CD14-positive monocyte (primary cell): ENCODE measurements around the gene LCNL1. TPM values are rescaled to one million over a fixed set of nuclear protein-coding genes. Genes with fewer than 3 reads are reported as not detected.

Experiments
- DNase-seq, 3 donors: peaks; one replicate each; pipeline ENCODE4 v3.0.0-alpha.2; 2011 to 2022
- H2AFZ ChIP-seq: 2 replicates; pipeline ENCODE4 v1.6.0; 2012; ENCODE audit warnings: mild to moderate bottlenecking, low read depth, low read length, inconsistent platforms; ENCODE audit not compliant: insufficient read depth, poor library complexity, severe bottlenecking
- H3K27ac ChIP-seq, 2 donors: 1 replicate in 1 of 2; 2 replicates in 1 of 2; pipeline ENCODE4 v1.5.1; 2012 to 2013; ENCODE audit warnings: low read length in 2 of 2, control low read depth in 1 of 2, inconsistent platforms in 1 of 2, low read depth in 1 of 2, mild to moderate bottlenecking in 1 of 2
- H3K27me3 ChIP-seq, 2 donors: one replicate each; pipeline versions ENCODE4 v1.6.0 to v1.6.1; 2011 to 2013; ENCODE audit warnings: low read length in 2 of 2; ENCODE audit not compliant: control insufficient read depth in 2 of 2, insufficient read depth in 2 of 2
- H3K36me3 ChIP-seq, 2 donors: replicated peaks in 1 of 2; 1 replicate in 1 of 2; 2 replicates in 1 of 2; pipeline versions ENCODE4 v1.5.1 to v1.6.1; 2012 to 2013; ENCODE audit warnings: low read length in 2 of 2, control low read depth in 1 of 2, inconsistent platforms in 1 of 2, mild to moderate bottlenecking in 1 of 2; ENCODE audit not compliant: insufficient read depth in 2 of 2, control insufficient read depth in 1 of 2
- H3K4me1 ChIP-seq, 2 donors: 1 replicate in 1 of 2; 2 replicates in 1 of 2; pipeline versions ENCODE4 v1.5.1 to v1.6.1; 2012 to 2013; ENCODE audit warnings: low read length in 2 of 2, control low read depth in 1 of 2, inconsistent platforms in 1 of 2, mild to moderate bottlenecking in 1 of 2, moderate library complexity in 1 of 2; ENCODE audit not compliant: insufficient read depth in 2 of 2, control insufficient read depth in 1 of 2
- H3K4me2 ChIP-seq: replicated peaks from 2 replicates; pipeline ENCODE3; 2012; ENCODE audit warnings: low read length, moderate library complexity, mild to moderate bottlenecking; ENCODE audit not compliant: poor library complexity, severe bottlenecking; ENCODE audit errors: extremely low read depth
- H3K4me3 ChIP-seq, 3 experiments: fragments of 200-600 bp in 1 of 3; sonication (generic) in 1 of 3; replicated peaks in 1 of 3; 1 replicate in 2 of 3; 2 replicates in 1 of 3; pipeline ENCODE4 v1.5.1; 2011 to 2013; ENCODE audit warnings: low read length in 3 of 3, mild to moderate bottlenecking in 3 of 3, control low read depth in 2 of 3, low read depth in 2 of 3, inconsistent platforms in 1 of 3, moderate library complexity in 1 of 3
- H3K79me2 ChIP-seq: 2 replicates; pipeline ENCODE4 v1.6.0; 2012; ENCODE audit warnings: mild to moderate bottlenecking, control low read depth, inconsistent platforms, low read length, moderate library complexity; ENCODE audit not compliant: insufficient read depth
- H3K9ac ChIP-seq: 2 replicates; pipeline ENCODE4 v1.6.0; 2017; ENCODE audit warnings: low read length, mild to moderate bottlenecking; ENCODE audit not compliant: insufficient read depth, poor library complexity, severe bottlenecking
- H3K9me3 ChIP-seq, 2 donors: replicated peaks in 1 of 2; 1 replicate in 1 of 2; 2 replicates in 1 of 2; pipeline versions ENCODE4 v1.5.1 to v1.6.1; 2012 to 2013; ENCODE audit warnings: low read length in 2 of 2, control low read depth in 1 of 2; ENCODE audit not compliant: control insufficient read depth in 1 of 2, insufficient read depth in 1 of 2
- H4K20me1 ChIP-seq: 2 replicates; pipeline ENCODE4 v1.6.0; 2012; ENCODE audit warnings: mild to moderate bottlenecking, low read length, control low read depth, moderate library complexity; ENCODE audit not compliant: insufficient read depth
- H3K27ac Mint-ChIP-seq, 7 donors: one replicate each; pipeline ENCODE4 v1.8.0; 2020; ENCODE audit warnings: mild to moderate bottlenecking in 7 of 7, mixed read lengths in 7 of 7, moderate library complexity in 6 of 7, inconsistent platforms in 2 of 7
- H3K27me3 Mint-ChIP-seq, 3 donors: one replicate each; pipeline ENCODE4 v1.8.0; 2021 to 2022; ENCODE audit warnings: low read depth in 3 of 3, mild to moderate bottlenecking in 3 of 3, mixed read lengths in 3 of 3, moderate library complexity in 3 of 3, inconsistent platforms in 1 of 3
- H3K36me3 Mint-ChIP-seq, 2 donors: one replicate each; pipeline ENCODE4 v1.8.0; 2020; ENCODE audit warnings: mixed read lengths in 2 of 2, inconsistent platforms in 1 of 2, mild to moderate bottlenecking in 1 of 2
- H3K4me1 Mint-ChIP-seq: one replicate; pipeline ENCODE4 v1.8.0; 2020; ENCODE audit warnings: mild to moderate bottlenecking, mixed read lengths
- H3K4me3 Mint-ChIP-seq, 2 donors: one replicate each; pipeline ENCODE4 v1.8.0; 2020; ENCODE audit warnings: mild to moderate bottlenecking in 2 of 2, mixed read lengths in 2 of 2, moderate library complexity in 1 of 2
- H3K9me3 Mint-ChIP-seq, 7 donors: one replicate each; pipeline ENCODE4 v1.8.0; 2020 to 2022; ENCODE audit warnings: mixed read lengths in 7 of 7, mild to moderate bottlenecking in 6 of 7, moderate library complexity in 6 of 7, inconsistent platforms in 2 of 7
- CTCF ChIP-seq: fragments of 200-600 bp; IDR thresholded peaks from one replicate; pipeline ENCODE4 v1.8.0; 2022; ENCODE audit warnings: antibody characterized with exemption, mild to moderate bottlenecking
- WGBS: methylation state at CpG from one replicate; pipeline ENCODE4 v1.1.5; 2013; ENCODE audit warnings: missing lambda C conversion rate; ENCODE audit not compliant: insufficient coverage; 5-methylcytosine and 5-hydroxymethylcytosine counted together
- intact Hi-C, 2 donors: fragments of 100-400 bp; cut with micrococcal nuclease; formaldehyde crosslinking; loops; one replicate each; pipeline versions ENCODE4 v1.15.0 to v1.15.1; 2023
- polyA plus RNA-seq, 3 donors: library from polyadenylated mRNA; depleted of rRNA in 1 of 3; unstranded in 2 of 3; stranded (reverse) in 1 of 3; fragments of 300-500 nt in 2 of 3; fragments of >200 nt in 1 of 3; fragmentation: Illumina TruSeq in 2 of 3; gene quantifications; 1 replicate in 2 of 3; 2 replicates in 1 of 3; pipeline ENCODE4 v1.2.3, GENCODE V29; 2012 to 2021

Gene LCNL1
- polyA plus RNA-seq, 3 donors = 0.04 TPM; not detected in 2

- Mint-ChIP-seq H3K27ac (peak overlapping the region in 5 of 7 donors; percentile 30 to 94 (median 87)), H3K36me3 (peaks cover 0 to 4% of the 10 kb centered on the region in 2 donors), H3K9me3 (no peaks in the 10 kb centered on the region), H3K4me3 (peak overlapping the region; percentile 73 to 92), H3K4me1 (peaks cover 43% of the 10 kb centered on the region), H3K27me3 (peaks cover 4 to 7% (median 6%) of the 10 kb centered on the region in 3 donors)
- Histone ChIP-seq H3K27ac (peak overlapping the region; percentile 83 to 92), H3K79me2 (peaks cover 50% of the 10 kb centered on the region), H3K27me3 (no peaks in the 10 kb centered on the region), H2AFZ (peak overlapping the region; percentile 73), H3K9ac (peak overlapping the region; percentile 46), H3K36me3 (no peaks in the 10 kb centered on the region), H3K4me1 (peaks cover 49 to 66% of the 10 kb centered on the region in 2 donors), H3K4me2 (peak overlapping the region; percentile 98), H3K4me3 (peak overlapping the region; percentile 41 to 88 (median 68)), H3K9me3 (no peaks in the 10 kb centered on the region), H4K20me1 (peaks cover 13% of the 10 kb centered on the region)
- no peak for TF ChIP-seq CTCF
- WGBS = under 1% methylated on average over 96 of the region's 98 CpGs
- intact Hi-C loops = no loop called here
- peak; percentile 39 to 67 (median 64) for DNase-seq
These were observed 45.7 kb downstream of the LCNL1 start for GRCh38 chr9:137028263-137029057.

DNA sequence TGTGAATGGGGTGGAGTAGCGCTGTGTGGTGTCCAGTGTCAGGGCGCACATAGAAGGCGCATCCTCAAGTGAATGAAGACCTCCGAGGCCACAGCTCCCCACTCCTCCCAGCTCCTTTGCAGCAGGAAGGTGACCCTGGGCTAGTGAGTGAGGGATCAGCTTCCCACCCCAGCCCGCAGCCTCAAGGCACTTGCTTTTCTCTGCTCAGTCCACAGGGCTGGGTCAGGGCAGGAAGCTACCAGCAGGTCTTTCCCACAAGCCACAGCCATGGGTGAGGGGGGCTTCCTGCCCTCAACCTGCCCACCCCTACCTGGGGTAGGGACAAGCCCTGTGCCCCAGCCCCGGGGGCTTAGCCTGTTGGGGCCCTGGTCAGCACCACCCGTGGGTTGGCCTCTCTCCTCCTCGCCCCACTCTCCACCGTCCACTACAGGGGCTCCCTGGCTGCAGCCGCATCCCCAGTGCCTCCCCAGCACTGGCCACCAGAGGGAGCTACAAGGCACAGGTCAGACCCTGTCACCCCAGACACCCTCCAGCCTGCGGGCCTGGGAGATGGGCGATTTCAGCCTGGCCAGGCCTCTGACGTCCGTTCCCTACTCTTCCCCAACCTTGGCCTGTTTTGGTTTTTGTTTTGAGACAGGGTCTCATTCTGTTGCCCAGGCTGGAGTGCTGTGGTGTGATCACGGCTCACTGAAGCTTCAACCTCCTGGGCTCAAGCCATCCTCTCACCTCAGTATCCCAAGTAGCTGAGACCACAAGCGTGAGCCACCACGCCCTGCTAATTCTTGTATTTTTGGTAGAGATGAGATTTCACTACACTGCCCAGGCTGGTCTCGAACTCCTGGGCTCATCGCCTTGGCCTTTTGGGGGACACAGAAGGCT lies 46.5 kb downstream of the LCNL1 start:
- Histone ChIP-seq H3K79me2 (peaks cover 57% of the 10 kb centered on the region), H3K36me3 (no peaks in the 10 kb centered on the region), H3K4me3 (peak overlapping the region; percentile 47 to 88 (median 68)), H3K9ac (peak overlapping the region; percentile 77), H3K27ac (peak overlapping the region; percentile 83 to 92), H3K9me3 (no peaks in the 10 kb centered on the region), H3K4me2 (peak overlapping the region; percentile 98), H2AFZ (peak overlapping the region; percentile 48), H3K4me1 (peaks cover 50 to 72% of the 10 kb centered on the region in 2 donors), H4K20me1 (peaks cover 13% of the 10 kb centered on the region), H3K27me3 (no peaks in the 10 kb centered on the region)
- intact Hi-C loops = no loop called here
- Mint-ChIP-seq H3K27ac (peak overlapping the region; percentile 87 to 94 (median 91)), H3K4me3 (peak overlapping the region; percentile 87 to 92), H3K9me3 (no peaks in the 10 kb centered on the region), H3K36me3 (peaks cover 0 to 4% of the 10 kb centered on the region in 2 donors), H3K4me1 (peaks cover 47% of the 10 kb centered on the region), H3K27me3 (peaks cover 4 to 7% (median 4%) of the 10 kb centered on the region in 3 donors)
- DNase-seq = peak; percentile 76 to 81 (median 80)
- peak; percentile 95 for TF ChIP-seq CTCF
- 17% methylated on average over 6 of the region's 19 CpGs for WGBS
